DMS53 treated with DMSO at 0.1 percent for 48 hours (cell line): ENCODE results near the gene C19orf44.
"Not testable (repeated sequence)": the region's sequence is repeated elsewhere in the genome, so short reads cannot be mapped to it uniquely, and the experiment has no call there.

ENCODE experiments used
- DNase-seq: peaks from one replicate; lab custom pipeline; 2025; ENCODE audit not compliant: unreplicated experiment; lab: John Stamatoyannopoulos, UW

Gene C19orf44

DNA sequence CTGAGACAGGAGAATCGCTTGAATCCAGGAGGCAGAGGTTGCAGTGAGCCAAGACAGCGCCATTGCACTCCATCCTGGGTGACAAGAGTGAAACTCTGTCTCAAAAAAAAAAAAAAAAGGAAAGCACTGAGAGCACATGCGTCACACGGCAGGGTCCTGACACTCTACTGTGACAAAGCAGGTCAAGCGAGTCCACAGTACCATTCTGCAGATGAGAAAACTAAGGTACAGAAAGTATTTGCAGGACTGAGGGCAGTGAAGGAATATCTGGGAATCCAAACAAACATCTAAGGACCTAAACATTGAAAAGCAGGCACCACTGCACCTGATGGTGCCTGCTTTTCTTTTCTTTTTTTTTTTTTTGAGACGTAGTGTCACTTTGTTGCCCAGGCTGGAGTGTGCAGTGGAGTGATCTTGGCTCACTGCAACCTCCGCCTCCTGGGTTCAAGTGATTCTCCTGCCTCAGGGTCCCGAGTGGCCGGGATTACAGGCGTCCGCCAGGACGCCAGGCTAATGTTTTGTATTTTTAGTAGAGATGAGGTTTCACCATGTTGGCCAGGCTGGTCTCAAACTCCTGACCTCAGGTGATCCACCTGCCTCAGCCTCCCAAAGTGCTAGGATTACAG, 29.3 kb upstream of the C19orf44 start:
- not testable (repeated sequence) for DNase-seq

DNA sequence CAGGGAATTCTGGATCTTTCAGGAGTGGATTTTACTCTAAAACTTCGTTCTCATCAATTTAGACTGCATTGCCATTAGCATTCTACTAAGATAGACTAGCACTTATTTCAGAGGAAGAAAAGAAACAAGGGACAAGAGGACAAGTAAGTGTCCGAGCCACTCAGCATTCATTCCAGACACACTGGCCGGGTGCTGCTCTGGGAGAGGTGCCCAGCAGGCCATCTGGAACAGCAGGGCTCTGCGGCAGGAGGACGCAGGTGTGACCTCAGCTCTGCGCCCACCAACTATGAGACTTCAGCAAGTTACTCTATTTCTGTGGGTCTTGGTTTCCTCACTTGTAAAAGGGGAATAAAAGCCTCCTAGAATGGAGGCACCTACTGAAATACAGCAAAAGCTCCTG, 28.6 kb upstream of the C19orf44 start:
- DNase-seq = no peak

DNA sequence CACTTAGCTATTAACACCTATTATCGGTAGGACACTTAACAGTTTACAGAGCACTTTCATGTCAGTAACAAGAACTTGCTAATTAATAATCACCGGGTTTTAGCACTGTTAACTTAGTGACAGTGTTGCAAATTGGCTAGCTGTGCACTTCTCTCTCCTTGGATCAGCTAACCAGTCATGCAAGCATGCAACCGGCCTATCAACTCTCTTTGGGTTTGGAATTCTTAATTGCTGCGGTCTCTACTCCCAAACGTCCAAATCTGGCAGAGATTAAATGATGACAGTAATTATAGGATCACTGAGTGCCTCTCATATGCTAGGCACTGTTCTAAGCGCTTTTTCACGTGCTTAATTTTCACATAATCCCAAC, 25.7 kb upstream of the C19orf44 start:
- no peak for DNase-seq

DNA sequence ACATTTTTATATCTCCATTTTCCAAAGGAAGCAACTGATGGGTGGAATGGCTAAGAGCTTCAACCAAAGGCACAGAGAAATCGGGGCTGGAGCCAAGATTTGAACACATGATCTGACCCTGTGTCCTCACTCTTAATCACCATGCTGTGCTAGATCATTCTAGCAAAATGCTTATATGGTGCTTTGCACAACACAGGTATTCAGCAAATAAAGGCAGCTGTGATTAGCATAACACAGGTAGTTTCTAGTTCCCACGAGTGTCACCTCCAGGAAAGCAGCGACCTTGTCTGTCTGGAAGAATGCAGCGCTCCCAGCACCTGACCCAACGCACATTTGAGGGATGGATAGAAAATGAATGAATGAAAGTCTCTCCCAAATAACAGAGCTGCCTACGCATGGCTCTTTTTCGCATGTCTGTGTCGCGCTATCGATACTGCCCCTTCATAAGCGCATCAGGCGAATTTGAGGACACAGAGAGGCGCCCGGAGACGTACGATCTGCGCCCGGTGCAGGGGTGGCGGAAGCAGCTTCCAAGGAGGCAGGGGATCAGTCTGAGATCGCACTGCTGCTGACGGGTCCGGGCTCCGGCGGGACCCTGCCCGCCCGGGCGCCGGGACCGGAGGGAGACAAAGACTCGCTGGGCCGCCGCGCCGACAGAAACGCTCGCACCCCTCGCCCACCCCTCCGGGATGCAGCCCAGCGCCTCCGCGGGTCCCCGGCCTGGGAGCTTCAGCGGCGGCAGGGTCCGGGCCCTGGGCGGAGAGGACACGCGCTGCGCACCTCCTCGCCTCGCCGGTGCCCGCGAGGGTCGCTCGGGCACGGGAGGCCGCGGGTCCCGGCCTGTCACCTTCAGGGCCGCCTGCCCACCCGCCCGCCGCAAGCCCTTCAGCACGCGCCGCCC, 25.0 kb upstream of the C19orf44 start:
- DNase-seq = no peak

DNA sequence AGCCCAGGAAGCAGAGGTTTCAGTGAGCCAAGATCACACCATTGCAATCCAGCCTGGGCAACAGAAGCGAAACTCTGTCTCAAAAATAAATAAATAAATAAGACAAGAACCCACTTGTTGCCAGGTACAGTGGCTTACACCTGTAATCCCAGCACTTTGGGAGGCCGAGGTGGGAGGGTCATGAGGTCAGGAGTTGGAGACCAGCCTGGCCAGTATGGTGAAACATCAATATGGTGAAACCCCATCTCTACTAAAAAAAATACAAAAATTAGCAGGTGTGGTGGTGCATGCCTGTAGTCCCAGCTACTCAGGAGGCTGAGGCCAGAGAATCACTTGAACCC, 23.7 kb upstream of the C19orf44 start:
- DNase-seq = not testable (repeated sequence)

DNA sequence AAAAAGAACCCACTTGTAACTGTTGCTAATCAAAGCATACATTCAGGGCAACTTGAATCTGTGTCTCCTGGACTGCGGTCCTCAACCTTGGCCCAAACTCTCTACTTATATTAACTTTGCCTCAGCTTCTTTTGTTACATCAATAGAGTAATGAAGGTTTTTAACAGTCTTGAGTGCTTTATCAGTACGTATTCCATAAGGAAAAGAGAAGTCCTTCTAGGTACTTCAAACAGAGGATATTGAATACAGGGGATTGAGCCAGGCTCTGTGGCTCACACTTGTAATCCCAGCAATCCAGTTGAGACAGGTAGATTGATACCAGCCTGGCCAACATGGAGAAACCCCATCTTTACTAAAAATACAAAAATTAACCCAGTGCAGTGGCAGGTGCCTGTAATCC, 23.2 kb upstream of the C19orf44 start:
- no peak for DNase-seq

DNA sequence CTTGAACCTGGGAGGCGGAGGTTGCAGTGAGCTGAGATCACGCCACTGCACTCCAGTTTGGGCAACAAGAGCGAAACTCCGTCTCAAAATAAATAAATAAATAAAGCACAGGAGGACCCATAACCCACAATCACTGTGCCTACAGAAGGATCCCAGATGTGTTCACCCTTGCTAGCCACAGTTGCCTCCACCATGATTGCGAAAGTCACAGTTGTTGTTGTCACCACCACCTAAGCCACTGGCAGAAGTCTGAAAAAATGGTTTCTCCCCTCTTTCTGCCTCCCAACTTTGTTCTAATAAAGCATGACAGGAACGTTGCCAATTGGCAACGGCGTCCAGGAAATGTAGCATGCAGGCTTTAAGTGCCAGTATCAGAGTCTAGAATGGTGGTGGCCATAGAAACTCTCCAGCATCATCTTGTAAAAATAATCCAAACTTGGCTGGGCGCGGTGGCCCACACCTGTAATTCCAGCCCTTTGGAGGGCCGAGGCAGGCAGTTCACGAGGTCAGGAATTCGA, 22.3 kb upstream of the C19orf44 start:
- DNase-seq = no peak

DNA sequence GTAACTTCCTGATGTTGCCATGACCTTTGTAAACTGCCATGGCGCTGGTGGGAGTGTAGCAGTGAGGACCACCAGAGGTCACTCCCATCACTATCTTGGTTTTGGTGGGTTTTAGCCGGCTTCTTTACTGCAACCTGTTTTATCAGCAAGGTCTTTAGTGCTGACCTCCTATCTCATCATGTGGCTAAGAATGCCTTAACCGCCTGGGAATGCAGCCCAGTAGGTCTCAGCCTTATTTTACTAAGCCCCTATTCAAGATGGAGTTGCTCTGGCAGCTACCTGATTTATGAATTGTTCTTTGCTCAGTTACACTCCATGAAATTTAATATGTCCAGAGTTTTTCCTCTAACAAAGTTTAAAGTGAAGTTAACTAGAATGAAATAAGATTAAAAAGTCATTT, 19.8 kb upstream of the C19orf44 start:
- no peak for DNase-seq

DNA sequence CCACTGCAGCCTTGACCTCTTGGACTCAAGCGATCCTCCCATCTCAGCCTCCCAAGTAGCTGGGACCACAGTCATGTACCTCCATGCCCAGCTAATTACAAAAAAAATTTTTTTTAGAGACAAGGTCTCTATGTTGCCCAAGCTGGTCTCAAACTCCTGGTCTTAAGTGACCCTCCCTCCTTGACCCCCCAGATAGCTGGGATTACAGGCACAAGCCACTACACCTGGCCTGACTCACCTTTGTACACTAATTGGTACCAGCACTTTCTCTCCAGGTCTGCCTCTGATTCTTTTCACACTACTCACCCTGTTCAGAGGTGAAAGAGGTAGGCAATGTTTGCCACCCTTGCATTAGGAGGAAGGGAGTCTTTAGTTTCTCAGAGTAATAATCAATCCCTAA, 18.9 kb upstream of the C19orf44 start:
- no peak for DNase-seq

DNA sequence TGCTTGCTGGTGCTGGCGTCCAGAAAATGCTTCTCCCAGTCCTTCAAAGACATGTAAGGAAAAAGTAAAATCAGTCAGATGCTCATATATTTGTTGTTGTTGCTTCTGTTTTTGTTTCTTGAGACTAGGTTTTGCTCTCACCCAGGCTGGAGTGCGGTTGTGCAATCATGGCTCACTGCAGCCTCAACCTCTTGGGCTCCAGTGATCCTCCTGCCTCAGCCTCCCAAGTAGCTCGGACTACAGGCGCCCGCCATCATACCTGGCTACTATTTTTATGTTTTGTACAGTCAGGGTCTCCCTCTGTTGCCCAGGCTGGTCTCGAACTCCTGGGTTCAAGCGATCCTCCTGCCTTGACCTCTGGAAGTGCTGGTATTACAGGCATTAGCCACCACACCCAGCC, 13.4 kb upstream of the C19orf44 start:
- no peak for DNase-seq

DNA sequence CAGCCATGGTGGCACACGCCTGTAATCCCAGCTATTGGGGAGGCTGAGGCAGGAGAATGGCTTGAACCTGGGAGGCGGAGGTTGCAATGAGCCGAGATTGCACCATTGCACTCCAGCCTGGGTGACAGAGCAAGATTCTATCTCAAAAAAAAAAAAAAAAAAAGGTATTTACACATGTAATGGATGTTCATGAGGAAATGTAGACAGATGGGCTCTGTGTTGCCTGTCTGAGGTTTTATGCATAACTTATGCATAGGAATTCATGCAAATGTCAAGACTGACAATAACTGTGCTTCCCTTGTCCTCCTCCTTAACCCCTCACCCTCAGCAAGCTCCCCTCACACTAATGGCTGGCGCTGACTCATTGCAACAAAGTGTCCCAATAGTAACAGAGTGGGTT, 9.7 kb upstream of the C19orf44 start:
- DNase-seq = not testable (repeated sequence)

DNA sequence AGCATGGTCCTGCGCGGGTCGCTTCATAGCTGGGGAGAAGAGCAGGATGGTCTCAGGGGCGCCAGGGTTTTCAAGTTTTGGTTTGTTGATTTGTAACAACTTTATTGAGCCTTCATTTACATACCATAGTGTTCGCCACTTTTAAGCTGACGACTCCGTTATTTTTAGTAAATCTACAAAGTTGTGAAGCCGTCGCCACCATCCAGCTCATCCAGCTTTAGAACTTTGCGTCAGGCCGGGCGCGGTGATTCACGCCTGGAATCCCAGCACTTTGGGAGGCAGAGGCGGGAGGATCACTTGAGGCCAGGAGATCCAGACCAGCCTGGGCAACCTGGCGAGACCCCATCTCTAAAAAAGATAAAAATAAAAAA, 404 bp downstream of the C19orf44 start:
- DNase-seq = no peak

DNA sequence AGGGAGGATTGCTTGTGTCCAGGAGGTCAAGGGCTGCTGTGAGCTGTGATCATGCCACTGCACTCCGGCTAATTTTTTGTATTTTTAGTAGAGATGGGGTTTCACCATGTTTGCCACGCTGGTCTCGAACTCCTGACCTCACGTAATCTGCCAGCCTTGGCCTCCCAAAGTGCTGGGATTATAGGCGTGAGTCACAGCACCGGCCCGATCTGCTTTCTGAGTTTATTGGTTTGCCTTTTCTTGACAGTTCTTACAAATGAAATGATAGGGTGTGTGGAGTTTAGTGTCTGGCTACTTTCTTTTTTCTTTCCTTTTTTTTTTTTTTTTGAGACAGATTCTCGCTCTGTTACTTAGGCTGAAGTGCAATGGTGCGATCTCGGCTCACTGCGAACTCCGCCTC, 848 bp downstream of the C19orf44 start:
- no peak for DNase-seq

DNA sequence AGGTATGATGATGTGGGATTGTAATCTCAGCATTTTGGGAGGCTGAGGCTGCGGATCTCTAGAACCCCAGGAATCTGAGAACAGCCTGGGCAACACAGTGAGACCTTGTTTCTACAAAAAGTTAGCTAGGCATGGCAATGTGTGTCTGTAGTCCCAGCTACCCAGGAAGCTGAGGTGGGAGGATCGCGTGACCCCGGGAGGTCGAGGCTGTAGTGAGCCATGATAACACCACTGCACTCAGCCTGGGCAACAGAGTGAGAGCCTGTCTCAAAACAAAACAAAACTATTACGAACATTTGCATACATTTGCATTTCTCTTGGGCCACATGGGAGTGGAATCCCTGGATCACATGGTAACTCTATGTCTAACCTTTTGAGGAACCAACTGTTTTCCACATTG, 1.6 kb downstream of the C19orf44 start:
- DNase-seq = no peak

DNA sequence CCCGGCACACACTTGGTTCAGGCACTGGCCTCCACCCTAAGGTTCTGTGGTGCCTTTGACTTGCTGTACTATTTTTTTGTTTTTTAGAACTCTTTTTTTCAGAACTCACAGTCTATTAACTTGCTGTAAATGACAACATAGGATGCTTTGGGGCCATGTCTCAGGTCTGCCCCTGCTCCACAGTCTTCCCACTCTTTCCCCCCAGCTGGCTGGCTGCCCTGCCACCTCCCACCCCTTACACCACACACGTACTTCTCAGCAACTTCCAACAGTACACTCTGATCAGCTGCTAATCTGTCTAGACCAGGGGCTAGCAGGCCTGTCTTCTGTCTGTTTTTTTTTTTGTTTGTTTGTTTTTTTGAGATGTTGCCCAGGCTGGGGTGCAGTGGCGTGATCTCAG, 8.1 kb downstream of the C19orf44 start:
- no peak for DNase-seq

DNA sequence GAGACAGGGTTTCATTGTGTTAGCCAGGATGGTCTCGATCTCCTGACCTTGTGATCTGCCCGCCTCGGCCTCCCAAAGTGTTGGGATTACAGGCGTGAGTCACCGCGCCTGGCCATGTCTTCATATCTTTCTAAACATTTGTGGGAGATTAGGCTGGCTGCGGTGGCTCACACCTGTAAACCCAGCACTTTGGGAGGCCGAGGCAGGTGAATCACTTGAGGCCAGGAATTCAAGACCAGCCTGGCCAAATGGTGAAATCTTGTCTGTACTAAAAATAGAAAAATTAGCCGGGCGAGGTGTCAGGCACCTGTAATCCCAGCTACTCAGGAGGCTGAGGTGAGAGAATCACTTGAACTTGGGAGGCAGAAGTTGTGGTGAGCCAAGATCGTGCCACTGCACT, 10.0 kb downstream of the C19orf44 start:
- not testable (repeated sequence) for DNase-seq

DNA sequence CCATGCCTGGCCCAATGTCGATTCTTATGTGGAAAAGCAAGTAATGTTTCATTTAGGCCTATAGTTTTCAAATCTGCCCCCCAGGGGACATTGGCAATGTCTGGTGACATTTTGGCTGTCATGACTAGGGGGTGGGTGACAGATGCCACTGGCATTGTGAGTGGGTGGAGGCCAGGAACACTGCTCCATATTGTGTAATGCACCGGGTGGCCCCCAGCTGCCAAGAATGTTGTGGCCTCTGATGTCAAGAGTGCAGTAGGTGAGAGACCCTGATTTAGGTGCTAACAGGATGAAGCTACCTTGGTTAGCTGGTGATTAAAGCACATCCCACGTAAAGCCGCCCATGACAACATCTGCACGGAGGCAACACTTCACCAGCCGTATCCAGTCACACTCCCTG, 10.8 kb downstream of the C19orf44 start:
- no peak for DNase-seq

DNA sequence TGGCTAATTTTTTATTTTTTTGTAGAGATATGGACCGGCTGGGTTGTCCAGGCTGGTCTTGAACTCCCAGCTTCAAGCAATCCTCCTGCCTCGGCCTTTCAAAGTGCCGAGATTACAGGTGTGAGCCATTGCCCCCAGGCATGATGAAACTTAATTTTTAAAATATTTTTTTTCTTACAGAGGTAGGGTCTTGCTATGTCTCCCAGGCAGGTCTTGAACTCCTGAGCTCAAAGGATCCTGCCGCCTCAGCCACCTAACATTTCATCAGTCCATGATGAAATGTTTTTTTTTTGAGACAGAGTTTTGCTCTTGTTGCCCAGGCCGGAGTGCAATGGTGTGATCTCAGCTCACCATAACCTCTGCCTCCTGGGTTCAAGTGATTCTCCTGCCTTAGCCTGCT, 12.4 kb downstream of the C19orf44 start:
- no peak for DNase-seq

DNA sequence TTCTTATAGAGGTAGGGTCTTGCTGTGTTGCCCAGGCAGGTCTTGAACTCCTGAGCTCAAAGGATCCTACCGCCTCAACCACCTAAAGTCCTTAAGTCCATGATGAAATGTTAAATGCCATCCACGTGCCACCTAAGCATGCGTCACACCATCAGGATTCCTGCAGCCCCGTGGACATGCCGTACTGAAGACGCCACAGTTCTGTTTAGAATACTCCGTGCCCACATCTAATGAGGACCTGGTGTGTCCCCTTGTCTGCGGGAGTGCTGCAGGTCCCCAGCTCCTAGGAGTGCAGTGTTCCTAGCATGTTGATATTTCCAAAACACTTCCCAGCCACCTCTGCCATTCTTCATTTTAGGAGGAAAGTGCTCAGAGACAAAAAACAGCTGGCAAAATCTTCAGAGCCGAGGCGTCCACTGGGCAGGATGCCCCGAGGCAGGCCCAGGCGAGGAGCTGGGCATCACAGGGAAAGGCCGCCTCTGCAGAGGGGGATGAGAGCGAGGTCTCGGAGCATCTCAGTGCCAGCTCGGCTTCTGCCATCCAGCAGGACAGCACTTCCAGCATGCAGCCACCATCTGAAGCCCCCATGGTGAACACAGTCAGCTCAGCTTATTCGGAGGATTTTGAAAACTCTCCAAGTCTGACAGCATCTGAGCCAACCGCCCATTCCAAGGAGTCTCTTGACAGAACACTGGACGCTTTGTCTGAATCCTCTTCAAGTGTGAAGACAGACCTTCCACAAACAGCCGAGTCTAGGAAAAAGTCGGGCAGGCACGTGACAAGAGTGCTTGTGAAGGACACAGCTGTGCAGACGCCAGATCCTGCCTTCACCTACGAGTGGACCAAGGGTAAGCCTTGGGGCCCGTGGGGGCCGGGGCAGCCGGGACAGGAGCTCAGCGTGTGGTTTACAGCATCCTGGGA, 13.2 kb downstream of the C19orf44 start:
- DNase-seq = no peak

DNA sequence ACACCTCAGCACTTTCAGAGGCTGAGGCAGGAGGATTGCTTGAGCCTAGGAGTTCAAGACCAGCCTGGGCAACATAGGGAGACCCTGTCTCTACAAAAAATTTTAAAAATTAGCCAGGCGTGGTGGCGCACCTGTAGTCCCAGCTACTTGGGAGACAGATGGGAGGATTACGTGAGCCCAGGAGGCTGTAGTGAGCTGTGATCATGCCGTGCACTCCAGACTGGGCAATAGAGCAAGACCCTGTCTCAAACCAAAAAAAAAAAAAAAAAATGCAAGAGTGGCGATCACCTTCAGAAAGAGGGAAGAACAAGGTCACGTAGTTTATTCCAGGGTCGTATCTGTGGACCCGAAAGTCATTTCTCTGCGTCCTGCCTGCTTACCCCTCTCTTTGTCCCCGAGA, 16.4 kb downstream of the C19orf44 start:
- DNase-seq = not testable (repeated sequence)

DNA sequence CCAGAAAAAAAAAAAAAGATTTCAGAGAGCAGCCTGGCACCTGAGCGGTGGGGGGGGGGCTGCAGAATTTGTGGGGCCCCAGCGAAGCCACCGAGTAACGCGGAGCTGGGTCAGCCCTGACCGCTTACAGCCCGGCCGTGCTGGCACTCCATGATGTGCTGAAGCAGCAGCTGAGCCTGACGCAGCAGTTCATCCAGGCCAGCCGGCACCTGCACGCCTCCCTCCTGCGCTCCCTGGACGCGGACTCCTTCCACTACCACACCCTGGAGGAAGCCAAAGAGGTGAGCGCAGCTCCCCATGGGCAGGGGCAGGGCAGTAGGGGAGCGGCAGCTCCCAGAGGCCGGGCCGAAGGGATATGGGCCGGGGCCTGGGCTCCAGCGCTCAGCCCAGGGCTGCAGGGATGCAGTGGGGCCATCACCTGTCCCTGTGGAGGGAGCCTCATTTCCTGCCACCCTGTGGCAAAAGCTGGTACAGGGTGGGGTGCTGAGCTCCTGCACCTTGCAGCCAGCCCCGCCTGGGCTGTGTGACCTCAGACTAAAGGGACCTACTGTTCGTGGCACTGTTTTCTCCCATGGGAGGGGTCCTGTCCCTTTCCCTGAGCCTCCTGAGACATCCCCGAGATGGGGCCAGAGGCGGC, 18.3 kb downstream of the C19orf44 start:
- no peak for DNase-seq
